Mesothelial cell of epicardium (in vitro differentiated cells): ENCODE data around the gene MGAT5. TPM values are rescaled to one million over a fixed set of nuclear protein-coding genes. Genes with fewer than 3 reads are reported as not detected.

ENCODE experiments used
- DNase-seq, 2 experiments: peaks; one replicate each; pipeline ENCODE4 v3.0.0; 2021; ENCODE audit warnings: low spot score in 2 of 2; ENCODE audit not compliant: unreplicated experiment in 2 of 2
- H3K27ac Mint-ChIP-seq: 2 replicates; pipeline ENCODE4 v1.8.0; 2021; ENCODE audit warnings: mixed read lengths
- H3K27me3 Mint-ChIP-seq: 2 replicates; pipeline ENCODE4 v1.8.0; 2021; ENCODE audit warnings: low read depth, mixed read lengths
- H3K36me3 Mint-ChIP-seq: 2 replicates; pipeline ENCODE4 v1.8.0; 2021; ENCODE audit warnings: mixed read lengths
- H3K4me1 Mint-ChIP-seq: 2 replicates; pipeline ENCODE4 v1.8.0; 2021; ENCODE audit warnings: mixed read lengths
- H3K4me3 Mint-ChIP-seq: 2 replicates; pipeline ENCODE4 v1.8.0; 2021; ENCODE audit warnings: mild to moderate bottlenecking, moderate library complexity, mixed read lengths
- H3K9me3 Mint-ChIP-seq: 2 replicates; pipeline ENCODE4 v1.8.0; 2021; ENCODE audit warnings: mixed read lengths
- total RNA-seq: library from RNA; stranded (reverse); gene quantifications from 3 replicates; pipeline ENCODE4 v1.2.1, GENCODE V29; 2021
- TF ChIP-seq, protein P1 (sequence below): fragments of 200-600 bp; sonication (generic); IDR thresholded peaks from one replicate; pipeline ENCODE4 v1.5.0; 2021; ENCODE audit warnings: antibody characterized with exemption; ENCODE audit not compliant: unreplicated experiment

The MGAT5 gene
- total RNA-seq, 1 donor from 2014 or later, result 41.1 TPM

GRCh38 chr2:134498654-134499053, 244.8 kb downstream of the MGAT5 start:
- DNase-seq, result no peak
- H3K9me3 Mint-ChIP-seq, result no peaks in the 10 kb centered on the region
- TF ChIP-seq, protein P1, sequence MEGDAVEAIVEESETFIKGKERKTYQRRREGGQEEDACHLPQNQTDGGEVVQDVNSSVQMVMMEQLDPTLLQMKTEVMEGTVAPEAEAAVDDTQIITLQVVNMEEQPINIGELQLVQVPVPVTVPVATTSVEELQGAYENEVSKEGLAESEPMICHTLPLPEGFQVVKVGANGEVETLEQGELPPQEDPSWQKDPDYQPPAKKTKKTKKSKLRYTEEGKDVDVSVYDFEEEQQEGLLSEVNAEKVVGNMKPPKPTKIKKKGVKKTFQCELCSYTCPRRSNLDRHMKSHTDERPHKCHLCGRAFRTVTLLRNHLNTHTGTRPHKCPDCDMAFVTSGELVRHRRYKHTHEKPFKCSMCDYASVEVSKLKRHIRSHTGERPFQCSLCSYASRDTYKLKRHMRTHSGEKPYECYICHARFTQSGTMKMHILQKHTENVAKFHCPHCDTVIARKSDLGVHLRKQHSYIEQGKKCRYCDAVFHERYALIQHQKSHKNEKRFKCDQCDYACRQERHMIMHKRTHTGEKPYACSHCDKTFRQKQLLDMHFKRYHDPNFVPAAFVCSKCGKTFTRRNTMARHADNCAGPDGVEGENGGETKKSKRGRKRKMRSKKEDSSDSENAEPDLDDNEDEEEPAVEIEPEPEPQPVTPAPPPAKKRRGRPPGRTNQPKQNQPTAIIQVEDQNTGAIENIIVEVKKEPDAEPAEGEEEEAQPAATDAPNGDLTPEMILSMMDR, result no peak
- no peak overlapping the region for H3K27ac Mint-ChIP-seq
- no peaks in the 10 kb centered on the region for H3K36me3 Mint-ChIP-seq
- H3K27me3 Mint-ChIP-seq, result peaks cover 13% of the 10 kb centered on the region
- H3K4me1 Mint-ChIP-seq, result no peaks in the 10 kb centered on the region
- H3K4me3 Mint-ChIP-seq, result no peak overlapping the region

DNA sequence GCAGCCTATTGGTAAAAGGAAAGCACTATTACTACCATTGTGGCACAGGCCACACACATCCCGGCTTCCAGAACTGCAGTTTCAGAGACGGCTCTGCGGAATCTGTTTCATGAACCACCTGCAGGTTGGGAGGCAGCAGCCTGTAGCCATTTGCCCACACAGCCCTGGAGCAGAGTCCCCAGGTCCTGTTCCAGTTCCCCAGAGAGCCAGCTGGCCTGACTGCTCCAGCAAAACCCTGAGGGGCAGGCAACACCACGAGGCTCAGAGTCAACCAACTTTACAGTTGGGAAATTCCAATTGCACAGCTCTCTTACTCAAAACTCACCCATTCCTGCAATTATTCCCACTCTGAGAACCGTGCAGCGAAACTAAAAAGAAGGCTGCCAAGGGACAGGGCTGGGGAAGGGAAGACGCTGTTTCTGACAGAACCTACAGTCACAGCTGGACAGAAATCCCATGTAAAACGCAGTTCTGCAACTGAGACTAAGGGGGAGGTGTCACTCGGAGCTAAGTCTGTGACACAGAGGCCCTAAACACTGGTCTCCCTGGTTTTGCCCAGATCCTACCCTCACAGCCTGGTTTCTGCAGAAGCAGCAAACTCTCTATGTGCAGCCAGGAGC, 245.5 kb downstream of the MGAT5 start:
- no peak overlapping the region for H3K27ac Mint-ChIP-seq
- H3K4me3 Mint-ChIP-seq, result no peak overlapping the region
- no peaks in the 10 kb centered on the region for H3K4me1 Mint-ChIP-seq
- no peak for DNase-seq
- TF ChIP-seq, protein P1, result no peak
- no peaks in the 10 kb centered on the region for H3K9me3 Mint-ChIP-seq
- peaks cover 7% of the 10 kb centered on the region for H3K27me3 Mint-ChIP-seq
- H3K36me3 Mint-ChIP-seq, result no peaks in the 10 kb centered on the region

DNA sequence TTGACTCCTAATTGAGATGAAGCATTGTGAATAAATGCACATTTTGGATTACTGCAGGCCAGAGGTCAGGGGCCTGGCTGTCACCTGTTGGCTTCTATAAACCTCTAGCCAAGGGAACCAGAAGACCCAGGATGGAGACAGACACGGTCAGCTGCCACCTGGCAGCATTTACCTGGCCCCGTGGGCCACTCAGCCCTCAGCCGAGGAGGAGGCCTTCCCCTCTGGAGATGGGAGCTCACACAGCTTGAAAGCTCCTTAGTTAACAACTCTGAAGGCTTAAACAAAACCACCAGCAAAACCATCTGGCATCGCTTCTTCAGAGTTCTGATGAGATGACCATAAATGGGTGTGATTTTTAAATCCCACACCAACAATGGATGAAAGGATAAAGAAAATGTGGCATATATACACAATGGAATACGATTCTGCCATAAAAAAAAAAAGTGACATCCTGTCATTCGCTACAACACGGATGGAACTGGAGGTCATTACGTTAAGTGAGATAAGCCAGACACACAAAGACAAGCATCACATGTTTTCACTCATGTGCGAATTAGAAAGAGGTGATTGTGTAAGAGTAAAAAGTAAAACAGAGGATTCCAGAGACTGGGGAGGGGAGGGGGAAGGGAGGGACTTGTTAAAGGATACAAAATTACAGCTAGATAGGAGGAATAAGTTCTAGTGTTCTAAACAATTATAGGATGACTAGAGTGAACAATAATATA, 246.5 kb downstream of the MGAT5 start:
- no peaks in the 10 kb centered on the region for H3K9me3 Mint-ChIP-seq

DNA sequence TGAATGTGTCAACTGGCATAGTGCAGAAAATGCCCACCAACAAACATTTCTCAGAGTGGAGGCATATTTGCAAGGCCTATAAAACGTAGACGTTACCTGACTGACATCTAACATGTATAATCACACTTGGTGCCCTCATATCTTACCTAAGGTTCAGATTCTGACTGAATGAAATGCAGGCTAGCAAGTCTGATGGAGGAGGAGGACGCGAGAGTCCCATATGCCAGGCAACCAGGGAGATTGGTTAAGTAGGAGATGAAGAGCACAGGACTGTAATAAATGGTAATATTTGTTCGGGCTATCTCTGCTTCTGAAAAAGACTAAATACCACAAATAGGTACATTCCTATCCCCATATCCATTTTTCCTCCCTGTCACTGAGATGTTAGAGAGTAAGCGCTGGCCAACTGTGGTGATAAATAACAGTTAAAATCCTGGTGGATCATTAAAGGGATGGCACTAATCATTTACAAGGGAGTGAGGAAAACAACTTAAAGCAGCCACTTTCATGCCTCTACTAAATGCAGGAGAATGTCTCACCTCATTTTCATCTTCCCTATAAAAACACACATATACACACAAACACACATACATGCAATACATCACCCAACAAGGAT, 247.7 kb downstream of the MGAT5 start:
- TF ChIP-seq, protein P1, result no peak

More for the DNA sequence above, 246.5 kb downstream of the MGAT5 start:
- Mint-ChIP-seq H3K27ac (no peak overlapping the region), H3K4me3 (no peak overlapping the region), H3K4me1 (no peaks in the 10 kb centered on the region), H3K27me3 (peaks cover 7% of the 10 kb centered on the region), H3K36me3 (no peaks in the 10 kb centered on the region)
- TF ChIP-seq, protein P1, result no peak
- DNase-seq, result no peak

GRCh38 chr2:134502104-134502503, 248.2 kb downstream of the MGAT5 start:
- TF ChIP-seq, protein P1, result no peak
- Mint-ChIP-seq H3K4me3 (no peak overlapping the region), H3K36me3 (no peaks in the 10 kb centered on the region), H3K27me3 (peaks cover 7% of the 10 kb centered on the region), H3K4me1 (no peaks in the 10 kb centered on the region), H3K27ac (no peak overlapping the region), H3K9me3 (no peaks in the 10 kb centered on the region)
- no peak for DNase-seq

More for the DNA sequence above, 247.7 kb downstream of the MGAT5 start:
- H3K36me3 Mint-ChIP-seq, result no peaks in the 10 kb centered on the region
- no peaks in the 10 kb centered on the region for H3K4me1 Mint-ChIP-seq
- DNase-seq, result no peak
- H3K27me3 Mint-ChIP-seq, result peaks cover 7% of the 10 kb centered on the region
- H3K9me3 Mint-ChIP-seq, result no peaks in the 10 kb centered on the region
- H3K4me3 Mint-ChIP-seq, result no peak overlapping the region
- no peak overlapping the region for H3K27ac Mint-ChIP-seq
